ENCODE data around the gene TSPAN9.
A peak's percentile ranks its signal among the peaks of the same experiment; 100 is the strongest.

GRCh38 chr12:3073438-3074250 lies 3.5 kb upstream of the TSPAN9 start:
- TF ChIP-seq CTCF (IDR thresholded peaks at IDR 0.05) (peak; percentile 89 to 98 (median 94)), POLR2A (IDR thresholded peaks at IDR 0.05) (no peak), EP300 (IDR thresholded peaks at IDR 0.05) (no peak)

Measured in tibial nerve (tissue), 4 donors.